HCT116 (cell line): ENCODE data around the gene CLIP2. TPM values are rescaled to one million over a fixed set of nuclear protein-coding genes. Genes with fewer than 3 reads are reported as not detected.

Experiments used
- ATAC-seq: fragments of 200-7000 bp; cut with Tn5 transposase; 2 replicates; pipeline ENCODE4 v1.9.1; 2020; ENCODE audit warnings: mild to moderate bottlenecking, moderate library complexity
- BruUV-seq: library from RNA; stranded (reverse); fragments of 400-500 nt; replicated peaks from 2 replicates; lab custom pipeline; 2021; lab: Mats Ljungman, UMichigan
- CTCF ChIA-PET: fragments of 300-600 bp; sonication (Branson Sonifier 250); formaldehyde crosslinking; loops from one replicate; lab custom pipeline; 2021; ENCODE audit warnings: antibody characterized with exemption; lab: Charles Lee
- POLR2A ChIA-PET: fragments of 300-600, 350-600 bp; sonication (Branson Sonifier 250); formaldehyde crosslinking; loops from one replicate; lab custom pipeline; 2021; ENCODE audit warnings: antibody characterized with exemption; lab: Charles Lee
- RAD21 ChIA-PET, 2 experiments: fragments of 300-600 bp; sonication (Branson Sonifier 250); formaldehyde crosslinking; loops; one replicate each; lab custom pipeline; 2023; ENCODE audit warnings: low total read pairs in 2 of 2; ENCODE audit not compliant: uncharacterized antibody in 2 of 2, unreplicated experiment in 2 of 2, low non-redundant PET in 1 of 2; lab: Charles Lee
- DNase-seq: peaks from one replicate; pipeline ENCODE4 v3.0.0-alpha.2; 2010; ENCODE audit warnings: low read depth, low spot score
- H2AFZ ChIP-seq: fragments of 200-600 bp; shearing (Covaris generic), sonication (generic); 2 replicates; pipeline ENCODE4 v1.6.1; 2017; ENCODE audit warnings: low read depth, mixed run types, mixed read lengths, antibody characterized with exemption, low read length; ENCODE audit not compliant: poor library complexity, severe bottlenecking
- H3K27ac ChIP-seq: 2 replicates; pipeline ENCODE4 v1.5.1; 2012; ENCODE audit warnings: low read depth, low read length
- H3K27me3 ChIP-seq: fragments of 200-600 bp; sonication (generic); 2 replicates; pipeline ENCODE4 v1.6.1; 2016; ENCODE audit warnings: mixed run types, low read length, mixed read lengths; ENCODE audit not compliant: insufficient read depth
- H3K36me3 ChIP-seq, 2 experiments: fragments of 200-500 bp in 1 of 2; fragments of 200-600 bp in 1 of 2; sonication (Bioruptor generic) in 1 of 2; sonication (generic) in 1 of 2; 2 replicates each; pipeline versions ENCODE4 v1.5.1 to v1.6.1; 2014 to 2016; ENCODE audit warnings: low read length in 2 of 2, inconsistent platforms in 1 of 2, mixed read lengths in 1 of 2, mixed run types in 1 of 2; ENCODE audit not compliant: insufficient read depth in 2 of 2, control insufficient read depth in 1 of 2
- H3K4me1 ChIP-seq, 2 experiments: fragments of 200-600 bp in 1 of 2; sonication (generic) in 1 of 2; 2 replicates each; pipeline versions ENCODE4 v1.5.1 to v1.6.1; 2012 to 2017; ENCODE audit warnings: low read length in 2 of 2, inconsistent platforms in 1 of 2, mild to moderate bottlenecking in 1 of 2, mixed read lengths in 1 of 2, mixed run types in 1 of 2, moderate library complexity in 1 of 2; ENCODE audit not compliant: insufficient read depth in 2 of 2, control insufficient read depth in 1 of 2
- H3K4me2 ChIP-seq: fragments of 200-600 bp; sonication (generic); 2 replicates; pipeline ENCODE4 v1.6.1; 2017; ENCODE audit warnings: mixed run types, low read length, mixed read lengths
- H3K4me3 ChIP-seq, 2 experiments: fragments of 200-600 bp in 1 of 2; sonication (generic) in 1 of 2; replicated peaks in 1 of 2; 2 replicates each; pipeline ENCODE4 v1.5.1; 2011 to 2016; ENCODE audit warnings: low read length in 2 of 2, control low read depth in 1 of 2, low read depth in 1 of 2, mild to moderate bottlenecking in 1 of 2, mixed read lengths in 1 of 2, mixed run types in 1 of 2
- H3K79me2 ChIP-seq: fragments of 200-600 bp; sonication (generic); 2 replicates; pipeline ENCODE4 v1.6.1; 2017; ENCODE audit warnings: mild to moderate bottlenecking, mixed run types, low read length, moderate library complexity, mixed read lengths; ENCODE audit not compliant: insufficient read depth
- H3K9ac ChIP-seq: fragments of 200-600 bp; sonication (generic); 2 replicates; pipeline ENCODE4 v1.6.1; 2016; ENCODE audit warnings: low read length, mixed read lengths
- H3K9me2 ChIP-seq: fragments of 200-600 bp; sonication (generic), shearing (Covaris generic); 2 replicates; pipeline ENCODE4 v1.6.1; 2017; ENCODE audit warnings: mixed run types, mild to moderate bottlenecking, moderate library complexity; ENCODE audit not compliant: insufficient read depth
- H3K9me3 ChIP-seq, 2 experiments: fragments of 200-500 bp in 1 of 2; fragments of 200-600 bp in 1 of 2; sonication (Bioruptor generic) in 1 of 2; sonication (generic) in 1 of 2; 2 replicates each; pipeline ENCODE4 v1.6.1; 2014 to 2017; ENCODE audit warnings: low read length in 2 of 2, mixed read lengths in 2 of 2, inconsistent platforms in 1 of 2, low read depth in 1 of 2, mild to moderate bottlenecking in 1 of 2, mixed run types in 1 of 2, moderate library complexity in 1 of 2; ENCODE audit not compliant: control insufficient read depth in 1 of 2, insufficient read depth in 1 of 2
- H4K20me1 ChIP-seq: fragments of 200-600 bp; sonication (generic), shearing (Covaris generic); 2 replicates; pipeline ENCODE4 v1.6.1; 2017; ENCODE audit warnings: mixed run types, mild to moderate bottlenecking, moderate library complexity; ENCODE audit not compliant: insufficient read depth
- ELF1 ChIP-seq: IDR thresholded peaks from 2 replicates; pipeline ENCODE4 v1.6.1; 2012; ENCODE audit warnings: low read depth, borderline replicate concordance
- POLR2A ChIP-seq: IDR thresholded peaks from 2 replicates; pipeline ENCODE4 v1.7.0; 2011; ENCODE audit warnings: borderline replicate concordance; ENCODE audit not compliant: insufficient read depth, insufficient read length; ENCODE audit errors: extremely low read depth
- SP1 ChIP-seq: IDR thresholded peaks from 2 replicates; pipeline ENCODE4 v1.6.1; 2012; ENCODE audit warnings: low read depth
- ZNF274 ChIP-seq: fragments of 200-500 bp; sonication (Bioruptor generic); IDR thresholded peaks from 2 replicates; pipeline ENCODE4 v1.6.1; 2014; ENCODE audit warnings: mild to moderate bottlenecking, low read depth, low read length, inconsistent platforms
- intact Hi-C: fragments of 100-400 bp; cut with micrococcal nuclease; formaldehyde crosslinking; loops from 2 replicates; pipeline ENCODE4 v1.10.0; 2022
- total RNA-seq: library from RNA; stranded (reverse); gene quantifications from one replicate; pipeline ENCODE4 v1.2.1, GENCODE V29; 2021; ENCODE audit not compliant: unreplicated experiment

CLIP2 gene
- total RNA-seq, 1 experiment from 2014 or later, result 40.1 TPM

- intact Hi-C loops, result loop anchor here (1.0 to 10.0 kb wide), 2 partner anchors 19 to 125 kb away; partner anchors contain the start of gene CLIP2
- no peaks in the 10 kb centered on the region for H3K9me2 ChIP-seq
- DNase-seq (peak; percentile 76), ATAC-seq (peak; percentile 93)
- H3K27me3 ChIP-seq, result no peaks in the 10 kb centered on the region
- H3K79me2 ChIP-seq, result no peaks in the 10 kb centered on the region
- peak overlapping the region; percentile 50 to 64 for H3K4me3 ChIP-seq
- BruUV-seq, result no TSS peak
- ChIA-PET POLR2A (interaction anchor here (1.1 to 2.1 kb wide), 3 partner anchors 10 to 21 kb away, joined by 4 to 9 read pairs (median 4); partner anchors contain the start of gene CLIP2), RAD21 (interaction anchor here in 1 of 2 experiments (0.7 kb wide), 1 partner anchor 18 kb away, joined by 4 read pairs; no protein-coding TSS in a partner anchor), CTCF (no interaction called here)
- peak overlapping the region; percentile 97 for H2AFZ ChIP-seq
- H4K20me1 ChIP-seq, result no peaks in the 10 kb centered on the region
- H3K9ac ChIP-seq, result peak overlapping the region; percentile 45; the same call in 1 of the 2 replicates
- H3K4me2 ChIP-seq, result peak overlapping the region; percentile 95
- no peaks in the 10 kb centered on the region for H3K36me3 ChIP-seq
- H3K27ac ChIP-seq, result no peak overlapping the region
- no peaks in the 10 kb centered on the region for H3K9me3 ChIP-seq
- peaks cover 11 to 30% of the 10 kb centered on the region in 2 experiments for H3K4me1 ChIP-seq
- TF ChIP-seq ELF1 (no peak), SP1 (peak; percentile 58; the same call in 1 of the 2 replicates)
Measured at GRCh38 chr7:74269757-74270277, 19.4 kb upstream of the CLIP2 start.

GRCh38 chr7:74271742-74272141 lies 17.5 kb upstream of the CLIP2 start:
- H3K4me2 ChIP-seq, result peak overlapping the region; percentile 54; the same call in 1 of the 2 replicates
- H4K20me1 ChIP-seq, result no peaks in the 10 kb centered on the region
- no peaks in the 10 kb centered on the region for H3K79me2 ChIP-seq
- no peak overlapping the region for H3K9ac ChIP-seq
- CTCF ChIA-PET, result no interaction called here
- no peak overlapping the region for H2AFZ ChIP-seq
- no TSS peak for BruUV-seq
- H3K4me3 ChIP-seq, result no peak overlapping the region
- RAD21 ChIA-PET, result no interaction called here
- H3K27me3 ChIP-seq, result no peaks in the 10 kb centered on the region
- peaks cover 11 to 37% of the 10 kb centered on the region in 2 experiments for H3K4me1 ChIP-seq
- POLR2A ChIA-PET, result no interaction called here
- no peaks in the 10 kb centered on the region for H3K9me2 ChIP-seq
- H3K9me3 ChIP-seq, result no peaks in the 10 kb centered on the region
- DNase-seq (no peak), ATAC-seq (no peak)
- no peaks in the 10 kb centered on the region for H3K36me3 ChIP-seq
- H3K27ac ChIP-seq, result no peak overlapping the region
- TF ChIP-seq POLR2A (no peak), ZNF274 (no peak)
- intact Hi-C loops, result loop anchor here (10.0 kb wide), 1 partner anchor 123 kb away; no protein-coding TSS in a partner anchor
